Measurements from ENCODE around the gene THEMIS.

DNA sequence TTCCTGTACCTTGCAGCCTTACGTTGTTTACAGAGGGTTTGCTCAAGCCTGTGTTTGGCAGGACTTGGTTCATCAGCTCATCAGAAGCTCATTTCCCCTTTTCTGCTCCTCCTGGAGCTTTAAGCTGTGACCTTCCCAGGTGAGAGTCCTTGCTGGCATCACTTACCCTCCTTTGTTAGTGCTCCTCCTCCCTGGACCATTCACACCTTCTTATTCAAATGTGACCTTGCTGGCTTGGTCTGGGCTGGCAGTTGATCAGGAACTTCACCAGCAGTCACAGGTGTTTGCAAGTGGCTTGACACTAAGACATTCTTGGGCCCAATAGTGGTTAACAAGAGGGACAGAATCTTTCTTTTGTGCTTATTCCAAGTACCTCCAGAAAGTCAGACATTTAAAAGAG, 175.0 kb downstream of the THEMIS start:
- TF ChIP-seq, protein P1, sequence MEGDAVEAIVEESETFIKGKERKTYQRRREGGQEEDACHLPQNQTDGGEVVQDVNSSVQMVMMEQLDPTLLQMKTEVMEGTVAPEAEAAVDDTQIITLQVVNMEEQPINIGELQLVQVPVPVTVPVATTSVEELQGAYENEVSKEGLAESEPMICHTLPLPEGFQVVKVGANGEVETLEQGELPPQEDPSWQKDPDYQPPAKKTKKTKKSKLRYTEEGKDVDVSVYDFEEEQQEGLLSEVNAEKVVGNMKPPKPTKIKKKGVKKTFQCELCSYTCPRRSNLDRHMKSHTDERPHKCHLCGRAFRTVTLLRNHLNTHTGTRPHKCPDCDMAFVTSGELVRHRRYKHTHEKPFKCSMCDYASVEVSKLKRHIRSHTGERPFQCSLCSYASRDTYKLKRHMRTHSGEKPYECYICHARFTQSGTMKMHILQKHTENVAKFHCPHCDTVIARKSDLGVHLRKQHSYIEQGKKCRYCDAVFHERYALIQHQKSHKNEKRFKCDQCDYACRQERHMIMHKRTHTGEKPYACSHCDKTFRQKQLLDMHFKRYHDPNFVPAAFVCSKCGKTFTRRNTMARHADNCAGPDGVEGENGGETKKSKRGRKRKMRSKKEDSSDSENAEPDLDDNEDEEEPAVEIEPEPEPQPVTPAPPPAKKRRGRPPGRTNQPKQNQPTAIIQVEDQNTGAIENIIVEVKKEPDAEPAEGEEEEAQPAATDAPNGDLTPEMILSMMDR (IDR thresholded peaks at IDR 0.05; ENCODE audit: low read length), result no peak
- no peak for TF ChIP-seq EZH2 (IDR thresholded peaks at IDR 0.05; ENCODE audit: borderline replicate concordance, low read length)

Data from OCI-LY1 (cell line).